Keratinocyte (primary cell): ENCODE results near the gene ELOB. TPM values are rescaled to one million over a fixed set of nuclear protein-coding genes. Genes with fewer than 3 reads are reported as not detected.

ENCODE experiments used
- DNase-seq: peaks from one replicate; pipeline ENCODE4 v3.0.0-alpha.2; 2011; ENCODE audit warnings: low read depth, missing footprints, low spot score
- FAIRE-seq: peaks from 2 replicates; lab custom pipeline; 2011; peaks lifted over from hg19 to GRCh38; lab: Jason Lieb, UNC
- H2AFZ ChIP-seq: 2 replicates; pipeline ENCODE4 v1.6.0; 2012; ENCODE audit warnings: low read length, control low read depth, inconsistent platforms; ENCODE audit not compliant: control insufficient read depth
- H3K27ac ChIP-seq: 2 replicates; pipeline ENCODE4 v1.5.1; 2011; ENCODE audit warnings: low read length; ENCODE audit not compliant: control insufficient read depth, insufficient read depth
- H3K27me3 ChIP-seq: 3 replicates; pipeline ENCODE4 v1.6.0; 2011; ENCODE audit warnings: low read length; ENCODE audit not compliant: control insufficient read depth, insufficient read depth; ENCODE audit errors: extremely low read depth
- H3K36me3 ChIP-seq, 2 experiments: 2 replicates in 1 of 2; 3 replicates in 1 of 2; pipeline ENCODE4 v1.5.1; 2011; ENCODE audit warnings: low read length in 2 of 2, mild to moderate bottlenecking in 1 of 2; ENCODE audit not compliant: control insufficient read depth in 2 of 2, insufficient read depth in 2 of 2; ENCODE audit errors: extremely low read depth in 1 of 2
- H3K4me1 ChIP-seq: 3 replicates; pipeline ENCODE4 v1.5.1; 2011; ENCODE audit warnings: low read length; ENCODE audit not compliant: control insufficient read depth, insufficient read depth; ENCODE audit errors: extremely low read depth
- H3K4me2 ChIP-seq: 3 replicates; pipeline ENCODE4 v1.6.0; 2011; ENCODE audit warnings: low read depth, low read length; ENCODE audit not compliant: control insufficient read depth, insufficient read depth; ENCODE audit errors: extremely low read depth
- H3K4me3 ChIP-seq, 3 experiments: fragments of 200-600 bp in 1 of 3; sonication (generic) in 1 of 3; 2 replicates in 2 of 3; 3 replicates in 1 of 3; pipeline ENCODE4 v1.5.1; 2011 to 2016; ENCODE audit warnings: low read length in 3 of 3, mild to moderate bottlenecking in 3 of 3, control low read depth in 2 of 3, inconsistent platforms in 1 of 3, low read depth in 1 of 3, mixed read lengths in 1 of 3, mixed run types in 1 of 3, moderate library complexity in 1 of 3; ENCODE audit not compliant: control insufficient read depth in 2 of 3, insufficient read depth in 2 of 3; ENCODE audit errors: extremely low read depth in 1 of 3
- H3K79me2 ChIP-seq: 2 replicates; pipeline ENCODE4 v1.6.0; 2012; ENCODE audit warnings: low read length; ENCODE audit not compliant: control insufficient read depth, insufficient read depth
- H3K9ac ChIP-seq: 3 replicates; pipeline ENCODE4 v1.6.0; 2011; ENCODE audit warnings: low read length; ENCODE audit not compliant: control insufficient read depth, insufficient read depth; ENCODE audit errors: extremely low read depth
- H3K9me1 ChIP-seq: 3 replicates; pipeline ENCODE4 v1.6.0; 2011; ENCODE audit warnings: low read length; ENCODE audit not compliant: control insufficient read depth, insufficient read depth; ENCODE audit errors: extremely low read depth
- H3K9me3 ChIP-seq: 2 replicates; pipeline ENCODE4 v1.5.1; 2012; ENCODE audit warnings: low read depth, low read length; ENCODE audit not compliant: control insufficient read depth
- H4K20me1 ChIP-seq: 3 replicates; pipeline ENCODE4 v1.6.0; 2011; ENCODE audit warnings: low read length; ENCODE audit not compliant: control insufficient read depth, insufficient read depth; ENCODE audit errors: extremely low read depth
- EZH2 ChIP-seq: IDR thresholded peaks from one replicate; pipeline ENCODE4 v1.6.1; 2012; ENCODE audit warnings: inconsistent platforms, mild to moderate bottlenecking, low read length, moderate library complexity
- dilution Hi-C: fragments of 300-500 bp; cut with MboI; formaldehyde crosslinking; loops from one replicate; pipeline ENCODE4 v1.7.0; 2020; ENCODE audit warnings: low sequenced_read_pairs; ENCODE audit not compliant: extremely low pct_ligation_motif_present
- polyA plus RNA-seq, 5 experiments: library from polyadenylated mRNA; depleted of rRNA in 3 of 5; stranded (reverse) in 3 of 5; stranded (forward) in 1 of 5; unstranded in 1 of 5; fragments of >200 nt; gene quantifications; 1 replicate in 1 of 5; 2 replicates in 3 of 5; 3 replicates in 1 of 5; pipeline versions ENCODE4 v1.2.1 to v1.2.3, GENCODE V29; 2011 to 2012; ENCODE audit warnings: missing spikeins in 2 of 5, low read depth in 1 of 5, low replicate concordance in 1 of 5
- TF ChIP-seq, protein P1 (sequence below), 3 experiments: IDR thresholded peaks in 1 of 3; conservative IDR thresholded peaks in 1 of 3; optimal IDR thresholded peaks in 1 of 3; 2 replicates in 2 of 3; 3 replicates in 1 of 3; pipeline versions ENCODE3 to v1.5.1; 2011; ENCODE audit warnings: low read length in 3 of 3, mild to moderate bottlenecking in 3 of 3, moderate library complexity in 2 of 3, control low read depth in 1 of 3, inconsistent platforms in 1 of 3; ENCODE audit not compliant: insufficient read depth in 2 of 3; ENCODE audit errors: extremely low read depth in 1 of 3

The ELOB gene
- polyA plus RNA-seq, 1 donor (not counting 4 experiments of a cell fraction or from before 2014, with no cell fraction given) = 235 TPM

DNA sequence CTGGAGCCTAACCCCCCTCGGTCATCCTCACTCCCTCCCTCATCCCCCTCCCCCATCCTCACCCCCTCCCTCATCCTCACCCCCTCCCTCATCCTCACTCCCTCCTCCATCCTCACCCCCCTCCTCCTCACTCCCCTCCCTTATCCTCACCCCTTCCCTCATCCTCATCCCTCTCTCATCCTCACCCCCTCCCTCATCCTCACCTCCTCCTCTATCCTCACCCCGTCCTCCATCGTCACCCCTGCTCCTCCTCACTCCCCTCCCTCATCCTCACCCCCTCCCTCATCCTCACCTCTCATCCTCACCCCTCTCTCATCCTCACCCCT is 9.7 kb upstream of the ELOB start:
- no peaks in the 10 kb centered on the region for H3K4me1 ChIP-seq
- no peaks in the 10 kb centered on the region for H3K9me3 ChIP-seq
- FAIRE-seq = no peak
- no peak for DNase-seq
- H3K9ac ChIP-seq = no peak overlapping the region
- dilution Hi-C loops = no loop called here
- no peaks in the 10 kb centered on the region for H3K79me2 ChIP-seq
- H3K27me3 ChIP-seq = peaks cover 59% of the 10 kb centered on the region
- H4K20me1 ChIP-seq = no peaks in the 10 kb centered on the region
- H3K27ac ChIP-seq = no peak overlapping the region
- no peak overlapping the region for H3K4me3 ChIP-seq
- H3K36me3 ChIP-seq = no peaks in the 10 kb centered on the region
- TF ChIP-seq EZH2 = no peak
- TF ChIP-seq, protein P1, sequence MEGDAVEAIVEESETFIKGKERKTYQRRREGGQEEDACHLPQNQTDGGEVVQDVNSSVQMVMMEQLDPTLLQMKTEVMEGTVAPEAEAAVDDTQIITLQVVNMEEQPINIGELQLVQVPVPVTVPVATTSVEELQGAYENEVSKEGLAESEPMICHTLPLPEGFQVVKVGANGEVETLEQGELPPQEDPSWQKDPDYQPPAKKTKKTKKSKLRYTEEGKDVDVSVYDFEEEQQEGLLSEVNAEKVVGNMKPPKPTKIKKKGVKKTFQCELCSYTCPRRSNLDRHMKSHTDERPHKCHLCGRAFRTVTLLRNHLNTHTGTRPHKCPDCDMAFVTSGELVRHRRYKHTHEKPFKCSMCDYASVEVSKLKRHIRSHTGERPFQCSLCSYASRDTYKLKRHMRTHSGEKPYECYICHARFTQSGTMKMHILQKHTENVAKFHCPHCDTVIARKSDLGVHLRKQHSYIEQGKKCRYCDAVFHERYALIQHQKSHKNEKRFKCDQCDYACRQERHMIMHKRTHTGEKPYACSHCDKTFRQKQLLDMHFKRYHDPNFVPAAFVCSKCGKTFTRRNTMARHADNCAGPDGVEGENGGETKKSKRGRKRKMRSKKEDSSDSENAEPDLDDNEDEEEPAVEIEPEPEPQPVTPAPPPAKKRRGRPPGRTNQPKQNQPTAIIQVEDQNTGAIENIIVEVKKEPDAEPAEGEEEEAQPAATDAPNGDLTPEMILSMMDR (optimal IDR thresholded peaks at IDR 0.05 in 1 of 3, IDR thresholded peaks at IDR 0.05 in 1 of 3, conservative IDR thresholded peaks at IDR 0.05 in 1 of 3; ENCODE audit: extremely low read depth in 1 of 3, insufficient read depth in 2 of 3, low read length in 3 of 3) = no peak
- no peaks in the 10 kb centered on the region for H3K9me1 ChIP-seq
- no peak overlapping the region for H2AFZ ChIP-seq
- H3K4me2 ChIP-seq = no peak overlapping the region

DNA sequence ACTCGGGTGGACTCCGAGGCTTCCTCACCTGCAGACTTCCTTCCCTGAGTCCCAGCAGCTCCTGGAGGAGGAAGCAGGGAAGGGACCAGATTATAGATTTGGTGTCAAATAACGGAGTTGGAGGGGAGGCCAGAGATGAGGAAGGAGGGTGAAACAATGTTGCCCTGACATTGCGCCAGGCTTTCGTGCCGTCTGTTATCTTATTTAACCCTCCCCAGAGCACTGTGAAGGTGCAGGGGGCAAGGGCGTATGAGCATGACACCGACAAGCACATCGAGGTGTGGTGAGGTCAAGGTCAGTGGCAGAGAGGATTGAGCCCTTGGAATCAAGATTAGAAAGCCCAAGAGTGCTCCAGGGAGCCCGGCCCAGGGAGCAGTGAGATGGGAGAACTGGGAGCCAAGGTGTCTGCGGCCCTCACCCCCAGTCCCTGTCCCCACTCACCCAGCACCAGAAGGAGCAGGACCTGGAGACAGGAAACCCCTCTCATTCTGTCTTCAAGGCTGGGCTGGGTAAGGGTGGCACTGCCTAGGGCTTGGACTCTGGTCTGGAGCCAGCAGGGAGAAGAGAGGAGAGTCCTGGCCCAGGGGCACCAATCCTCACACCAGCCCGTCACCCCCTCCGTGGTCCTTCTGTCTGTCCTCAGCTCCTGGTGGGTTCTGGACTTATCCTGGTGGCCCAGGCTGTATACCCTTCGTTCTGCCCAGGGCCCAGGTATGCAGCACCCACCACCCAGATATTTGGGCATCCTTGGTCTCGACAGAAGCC is 9.2 kb upstream of the ELOB start:
- Histone ChIP-seq H3K36me3 (no peaks in the 10 kb centered on the region), H3K4me1 (no peaks in the 10 kb centered on the region), H3K9ac (no peak overlapping the region), H3K27me3 (peaks cover 57% of the 10 kb centered on the region), H3K9me3 (no peaks in the 10 kb centered on the region), H4K20me1 (no peaks in the 10 kb centered on the region), H3K9me1 (no peaks in the 10 kb centered on the region), H3K4me2 (no peak overlapping the region), H3K79me2 (no peaks in the 10 kb centered on the region), H2AFZ (no peak overlapping the region), H3K27ac (no peak overlapping the region), H3K4me3 (no peak overlapping the region)
- dilution Hi-C loops = no loop called here
- no peak for DNase-seq
- TF ChIP-seq EZH2 = no peak
- TF ChIP-seq, protein P1 (optimal IDR thresholded peaks at IDR 0.05 in 1 of 3, IDR thresholded peaks at IDR 0.05 in 1 of 3, conservative IDR thresholded peaks at IDR 0.05 in 1 of 3; ENCODE audit: extremely low read depth in 1 of 3, insufficient read depth in 2 of 3, low read length in 3 of 3) = no peak
- FAIRE-seq = no peak
